Dendritic cell treated with granulocyte-macrophage colony-stimulating factor and Interleukin-4, amounts not matched to agents 40 ng/mL and 50 ng/mL, for 4 days (primary cell): ENCODE measurements around the gene MC2R.
"Not testable (repeated sequence)": the region's sequence is repeated elsewhere in the genome, so short reads cannot be mapped to it uniquely, and the experiment has no call there.

Experiments used
- H3K27ac Mint-ChIP-seq: one replicate; pipeline ENCODE4 v1.8.0; 2022; ENCODE audit warnings: mild to moderate bottlenecking, mixed read lengths
- H3K27me3 Mint-ChIP-seq: one replicate; pipeline ENCODE4 v1.8.0; 2022; ENCODE audit warnings: mild to moderate bottlenecking, mixed read lengths
- H3K36me3 Mint-ChIP-seq: one replicate; pipeline ENCODE4 v1.8.0; 2022; ENCODE audit warnings: low read depth, mixed read lengths
- H3K4me1 Mint-ChIP-seq: one replicate; pipeline ENCODE4 v1.8.0; 2022; ENCODE audit warnings: low read depth, mixed read lengths
- H3K4me3 Mint-ChIP-seq: one replicate; pipeline ENCODE4 v1.8.0; 2022; ENCODE audit warnings: mild to moderate bottlenecking, moderate library complexity, mixed read lengths
- H3K9me3 Mint-ChIP-seq: one replicate; pipeline ENCODE4 v1.8.0; 2022; ENCODE audit warnings: mixed read lengths
- intact Hi-C: fragments of 100-400 bp; cut with micrococcal nuclease; formaldehyde crosslinking; loops from one replicate; pipeline ENCODE4 v1.15.0; 2022

Gene MC2R

GRCh38 chr18:13879937-13880336 is 35.4 kb downstream of the MC2R start:
- Mint-ChIP-seq H3K27ac (no peak overlapping the region), H3K4me1 (no peaks in the 10 kb centered on the region), H3K9me3 (no peaks in the 10 kb centered on the region), H3K27me3 (no peaks in the 10 kb centered on the region), H3K4me3 (no peak overlapping the region), H3K36me3 (no peaks in the 10 kb centered on the region)
- intact Hi-C loops = no loop called here

GRCh38 chr18:13879492-13879891 is 35.8 kb downstream of the MC2R start:
- Mint-ChIP-seq H3K9me3 (no peaks in the 10 kb centered on the region), H3K4me3 (no peak overlapping the region), H3K36me3 (no peaks in the 10 kb centered on the region), H3K27ac (no peak overlapping the region), H3K4me1 (no peaks in the 10 kb centered on the region), H3K27me3 (no peaks in the 10 kb centered on the region)
- intact Hi-C loops = no loop called here

- intact Hi-C loops = no loop called here
- Mint-ChIP-seq H3K4me1 (no peaks in the 10 kb centered on the region), H3K9me3 (no peaks in the 10 kb centered on the region)
Measured at GRCh38 chr18:13878857-13879256, 36.5 kb downstream of the MC2R start.

DNA sequence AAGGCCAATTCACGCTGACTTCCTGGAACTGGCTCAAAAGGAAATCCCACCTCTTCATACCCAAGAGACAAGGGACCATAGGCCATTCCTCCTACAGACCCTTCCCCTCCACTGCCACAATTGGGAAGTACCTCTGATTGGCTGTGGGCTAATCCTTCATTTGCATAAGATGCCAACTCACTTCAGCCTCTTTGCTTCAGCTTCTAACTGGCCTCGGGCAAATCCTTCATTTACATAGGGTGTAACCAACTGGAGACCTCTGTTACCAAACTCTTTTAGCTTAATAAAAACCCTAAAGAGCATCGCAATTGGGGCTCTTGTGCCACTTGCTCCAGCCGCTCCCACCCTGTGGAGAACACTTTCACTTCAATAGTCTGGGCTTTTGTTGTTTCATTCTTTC is 38.2 kb downstream of the MC2R start:
- intact Hi-C loops = no loop called here
- peaks cover 1% of the 10 kb centered on the region for H3K27me3 Mint-ChIP-seq
- no peaks in the 10 kb centered on the region for H3K9me3 Mint-ChIP-seq
- H3K4me3 Mint-ChIP-seq = no peak overlapping the region
- H3K4me1 Mint-ChIP-seq = no peaks in the 10 kb centered on the region
- no peaks in the 10 kb centered on the region for H3K36me3 Mint-ChIP-seq
- no peak overlapping the region for H3K27ac Mint-ChIP-seq

More at GRCh38 chr18:13878857-13879256, 36.5 kb downstream of the MC2R start:
- no peak overlapping the region for H3K4me3 Mint-ChIP-seq
- H3K36me3 Mint-ChIP-seq = no peaks in the 10 kb centered on the region
- H3K27me3 Mint-ChIP-seq = no peaks in the 10 kb centered on the region
- no peak overlapping the region for H3K27ac Mint-ChIP-seq

DNA sequence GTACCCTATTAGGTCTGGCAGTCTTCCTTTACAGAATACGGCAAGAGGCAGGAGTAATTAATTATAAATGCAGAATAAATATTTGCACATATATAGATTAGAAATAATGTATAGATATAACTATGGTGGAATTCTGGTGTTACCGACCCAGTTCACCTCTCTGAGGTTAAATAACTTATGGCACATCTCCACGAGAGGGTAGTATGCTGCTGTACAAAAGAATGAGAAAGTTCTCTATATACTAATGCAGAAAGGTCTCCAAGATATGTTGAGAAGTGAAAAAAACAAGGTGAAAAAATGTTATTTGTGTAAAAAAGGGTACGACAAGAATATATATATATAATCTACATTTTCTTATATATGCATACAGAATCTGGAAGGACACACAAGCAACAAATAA is 40.8 kb downstream of the MC2R start:
- Mint-ChIP-seq H3K4me3 (no peak overlapping the region), H3K9me3 (no peaks in the 10 kb centered on the region), H3K27me3 (peaks cover 10% of the 10 kb centered on the region), H3K36me3 (no peaks in the 10 kb centered on the region), H3K4me1 (no peaks in the 10 kb centered on the region), H3K27ac (no peak overlapping the region)
- intact Hi-C loops = no loop called here

DNA sequence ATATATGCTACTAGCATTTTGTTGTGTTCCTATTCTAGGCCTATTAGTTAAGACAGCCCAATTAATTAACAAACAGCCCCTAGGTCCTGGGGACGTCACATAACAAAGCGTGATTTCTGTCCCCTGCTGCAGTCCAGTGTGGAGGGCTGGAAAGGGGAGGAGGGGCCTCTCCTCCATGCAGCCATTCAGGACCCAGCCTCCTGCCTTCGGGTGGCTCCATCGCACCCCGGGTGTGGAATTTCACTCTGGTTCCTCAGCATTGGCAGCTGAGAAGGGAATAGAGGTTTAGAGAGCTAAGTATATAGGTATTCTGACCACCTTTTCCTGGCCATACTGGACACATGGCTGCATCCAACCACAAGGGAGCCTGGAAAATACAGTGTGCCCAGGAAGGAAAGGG is 42.4 kb downstream of the MC2R start:
- no peaks in the 10 kb centered on the region for H3K36me3 Mint-ChIP-seq
- no peak overlapping the region for H3K27ac Mint-ChIP-seq
- no peak overlapping the region for H3K4me3 Mint-ChIP-seq
- H3K9me3 Mint-ChIP-seq = no peaks in the 10 kb centered on the region
- no peaks in the 10 kb centered on the region for H3K4me1 Mint-ChIP-seq
- intact Hi-C loops = no loop called here
- H3K27me3 Mint-ChIP-seq = peaks cover 26% of the 10 kb centered on the region

DNA sequence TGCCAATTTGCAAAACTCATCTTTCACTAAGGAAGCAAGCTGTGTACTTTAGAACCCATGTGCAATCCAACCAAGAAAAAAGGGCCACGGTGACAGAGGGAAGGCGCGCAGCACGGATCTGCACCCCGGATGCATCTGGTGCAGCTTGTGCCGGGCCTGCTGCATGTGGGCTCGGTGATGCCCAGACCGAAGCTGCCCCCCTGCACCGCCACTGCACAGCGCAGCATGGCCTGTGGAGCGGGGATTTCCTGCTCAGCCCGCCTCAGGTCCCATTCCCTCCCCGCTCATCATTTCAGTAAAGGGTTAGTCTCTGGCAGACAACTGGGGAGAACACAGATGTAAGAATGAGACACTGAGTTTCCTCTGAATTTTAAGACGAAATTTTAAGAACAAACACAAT is 43.0 kb downstream of the MC2R start:
- H3K27me3 Mint-ChIP-seq = peaks cover 28% of the 10 kb centered on the region
- no peaks in the 10 kb centered on the region for H3K4me1 Mint-ChIP-seq
- intact Hi-C loops = no loop called here

GRCh38 chr18:13871701-13872100 is 43.6 kb downstream of the MC2R start:
- H3K27ac Mint-ChIP-seq = no peak overlapping the region
- no peaks in the 10 kb centered on the region for H3K36me3 Mint-ChIP-seq
- no peak overlapping the region for H3K4me3 Mint-ChIP-seq
- intact Hi-C loops = no loop called here
- no peaks in the 10 kb centered on the region for H3K4me1 Mint-ChIP-seq
- H3K9me3 Mint-ChIP-seq = no peaks in the 10 kb centered on the region
- H3K27me3 Mint-ChIP-seq = peaks cover 31% of the 10 kb centered on the region

More for the DNA sequence above, 43.0 kb downstream of the MC2R start:
- no peaks in the 10 kb centered on the region for H3K36me3 Mint-ChIP-seq
- H3K9me3 Mint-ChIP-seq = no peaks in the 10 kb centered on the region
- no peak overlapping the region for H3K27ac Mint-ChIP-seq
- H3K4me3 Mint-ChIP-seq = no peak overlapping the region

GRCh38 chr18:13868501-13869271 is 46.6 kb downstream of the MC2R start:
- Mint-ChIP-seq H3K27ac (no peak overlapping the region), H3K9me3 (no peaks in the 10 kb centered on the region), H3K27me3 (peaks cover 35% of the 10 kb centered on the region), H3K4me3 (no peak overlapping the region), H3K4me1 (no peaks in the 10 kb centered on the region), H3K36me3 (no peaks in the 10 kb centered on the region)
- intact Hi-C loops = no loop called here

- H3K36me3 Mint-ChIP-seq, H3K4me3 Mint-ChIP-seq, H3K27ac Mint-ChIP-seq, H3K27me3 Mint-ChIP-seq, H3K4me1 Mint-ChIP-seq, intact Hi-C loops, H3K9me3 Mint-ChIP-seq: not testable (repeated sequence)
Measured at GRCh38 chr18:13862898-13863297, 52.4 kb downstream of the MC2R start.

DNA sequence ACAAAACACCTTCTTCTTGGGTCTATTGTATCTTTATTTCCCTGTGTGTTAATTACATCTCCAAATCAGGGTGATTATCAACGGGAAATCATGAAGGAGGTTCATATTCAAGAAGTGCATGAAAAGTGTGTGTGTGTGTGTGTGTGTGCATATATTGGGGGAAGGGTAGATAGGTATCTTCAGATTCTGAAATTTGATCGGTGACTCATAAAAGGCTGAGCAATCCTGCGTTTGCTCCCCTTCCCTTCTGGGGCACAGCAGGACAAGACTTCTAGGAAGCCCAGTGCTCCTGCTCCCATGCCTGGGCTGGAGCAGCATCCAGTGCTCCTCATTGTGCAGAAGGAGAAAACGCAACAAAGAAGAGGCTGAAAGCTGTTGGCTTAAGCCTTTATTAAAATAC is 65.5 kb downstream of the MC2R start:
- peaks cover 44% of the 10 kb centered on the region for H3K9me3 Mint-ChIP-seq
- H3K27me3 Mint-ChIP-seq = no peaks in the 10 kb centered on the region
- H3K4me3 Mint-ChIP-seq = no peak overlapping the region
- no peak overlapping the region for H3K27ac Mint-ChIP-seq
- H3K36me3 Mint-ChIP-seq = no peaks in the 10 kb centered on the region
- H3K4me1 Mint-ChIP-seq = no peaks in the 10 kb centered on the region
- intact Hi-C loops = no loop called here

- intact Hi-C loops = no loop called here
- Mint-ChIP-seq H3K4me1 (no peaks in the 10 kb centered on the region), H3K4me3 (no peak overlapping the region), H3K36me3 (no peaks in the 10 kb centered on the region), H3K27me3 (peaks cover 16% of the 10 kb centered on the region), H3K9me3 (no peaks in the 10 kb centered on the region), H3K27ac (no peak overlapping the region)
Measured at GRCh38 chr18:13836559-13836958, 78.8 kb downstream of the MC2R start.

- Mint-ChIP-seq H3K27me3 (peaks cover 19% of the 10 kb centered on the region), H3K36me3 (no peaks in the 10 kb centered on the region), H3K27ac (no peak overlapping the region)
Measured at GRCh38 chr18:13835202-13835601, 80.1 kb downstream of the MC2R start.

DNA sequence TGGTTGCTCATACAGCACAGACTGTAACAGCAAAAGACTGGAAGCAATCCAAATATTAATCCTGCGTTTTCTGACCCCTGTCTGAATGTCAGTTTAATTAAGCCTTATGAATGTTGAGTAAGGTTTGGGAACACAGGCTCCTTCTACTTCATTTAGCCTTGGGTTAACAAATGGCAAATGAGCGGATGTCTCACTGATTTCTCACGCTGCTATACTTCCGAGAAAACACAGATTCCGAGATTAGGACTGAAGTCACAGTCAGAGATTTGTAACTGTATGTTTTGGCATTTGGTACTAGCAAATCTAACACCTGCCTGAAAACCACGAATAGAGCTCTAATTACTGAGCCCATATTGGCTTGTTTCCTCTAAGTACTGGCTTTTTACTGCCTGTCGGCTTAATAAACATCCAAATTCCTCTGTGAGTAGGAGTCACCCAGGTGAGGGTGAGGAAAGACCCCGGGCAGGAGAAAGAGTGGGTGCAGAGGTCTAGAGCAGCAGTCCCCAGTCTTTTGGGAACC is 80.8 kb downstream of the MC2R start:
- no peak overlapping the region for H3K27ac Mint-ChIP-seq
- H3K9me3 Mint-ChIP-seq = no peaks in the 10 kb centered on the region
- H3K27me3 Mint-ChIP-seq = peaks cover 19% of the 10 kb centered on the region
- intact Hi-C loops = no loop called here
- H3K4me1 Mint-ChIP-seq = no peaks in the 10 kb centered on the region
- no peak overlapping the region for H3K4me3 Mint-ChIP-seq
- H3K36me3 Mint-ChIP-seq = no peaks in the 10 kb centered on the region

More at GRCh38 chr18:13835202-13835601, 80.1 kb downstream of the MC2R start:
- H3K4me1 Mint-ChIP-seq = no peaks in the 10 kb centered on the region
- H3K4me3 Mint-ChIP-seq = no peak overlapping the region
- no peaks in the 10 kb centered on the region for H3K9me3 Mint-ChIP-seq
- intact Hi-C loops = no loop called here
